ENCODE data around the gene GRIP2.
A peak's percentile ranks its signal among the peaks of the same experiment; 100 is the strongest.

GRIP2 gene

GRCh38 chr3:14539384-14539741 lies 779 bp downstream of the GRIP2 start:
- no peak overlapping the region for H3K4me3 ChIP-seq (ENCODE audit: extremely low read depth, insufficient read depth, low read length, poor library complexity, severe bottlenecking)
- WGBS, 2 experiments (ENCODE audit: insufficient coverage in 2 of 2), result 90 to 95% methylated on average over 4 of the region's 4 CpGs
- H3K9me3 ChIP-seq (ENCODE audit: control insufficient read depth, low read length), result no peaks in the 10 kb centered on the region
- no peak overlapping the region for H3K27ac ChIP-seq (ENCODE audit: low read depth, low read length, severe bottlenecking)
- H3K36me3 ChIP-seq (ENCODE audit: control insufficient read depth, insufficient read depth, low read length), result no peaks in the 10 kb centered on the region
- peaks cover 6% of the 10 kb centered on the region for H3K4me1 ChIP-seq (ENCODE audit: control insufficient read depth, insufficient read depth, low read length, poor library complexity, severe bottlenecking)

- H3K27ac ChIP-seq (ENCODE audit: low read depth, low read length, severe bottlenecking), result no peak overlapping the region
- H3K36me3 ChIP-seq (ENCODE audit: control insufficient read depth, insufficient read depth, low read length), result no peaks in the 10 kb centered on the region
- no peak overlapping the region for H3K4me3 ChIP-seq (ENCODE audit: extremely low read depth, insufficient read depth, low read length, poor library complexity, severe bottlenecking)
- peaks cover 6% of the 10 kb centered on the region for H3K4me1 ChIP-seq (ENCODE audit: control insufficient read depth, insufficient read depth, low read length, poor library complexity, severe bottlenecking)
- no peaks in the 10 kb centered on the region for H3K9me3 ChIP-seq (ENCODE audit: control insufficient read depth, low read length)
- WGBS, 2 experiments (ENCODE audit: insufficient coverage in 2 of 2), result 96 to 100% methylated on average over 2 of the region's 3 CpGs
These were observed 1.6 kb downstream of the GRIP2 start for GRCh38 chr3:14538451-14539088.

GRCh38 chr3:14537590-14538450 lies 2.3 kb downstream of the GRIP2 start:
- Histone ChIP-seq H3K4me1 (ENCODE audit: control insufficient read depth, insufficient read depth, low read length, poor library complexity, severe bottlenecking) (peaks cover 6% of the 10 kb centered on the region), H3K36me3 (ENCODE audit: control insufficient read depth, insufficient read depth, low read length) (no peaks in the 10 kb centered on the region)
- WGBS, 2 experiments (ENCODE audit: insufficient coverage in 2 of 2), result 90 to 94% methylated on average over 7 to 10 of the region's 10 CpGs

GRCh38 chr3:14536837-14537589 lies 3.1 kb downstream of the GRIP2 start:
- Histone ChIP-seq H3K9me3 (ENCODE audit: control insufficient read depth, low read length) (no peaks in the 10 kb centered on the region), H3K4me1 (ENCODE audit: control insufficient read depth, insufficient read depth, low read length, poor library complexity, severe bottlenecking) (peaks cover 6% of the 10 kb centered on the region), H3K36me3 (ENCODE audit: control insufficient read depth, insufficient read depth, low read length) (no peaks in the 10 kb centered on the region), H3K27ac (ENCODE audit: low read depth, low read length, severe bottlenecking) (peak overlapping the region; percentile 6), H3K4me3 (ENCODE audit: extremely low read depth, insufficient read depth, low read length, poor library complexity, severe bottlenecking) (no peak overlapping the region)
- WGBS, 2 experiments (ENCODE audit: insufficient coverage in 2 of 2), result 87 to 89% methylated on average over 10 to 11 of the region's 12 CpGs

More at GRCh38 chr3:14537590-14538450, 2.3 kb downstream of the GRIP2 start:
- Histone ChIP-seq H3K27ac (ENCODE audit: low read depth, low read length, severe bottlenecking) (peak overlapping the region; percentile 6), H3K9me3 (ENCODE audit: control insufficient read depth, low read length) (no peaks in the 10 kb centered on the region), H3K4me3 (ENCODE audit: extremely low read depth, insufficient read depth, low read length, poor library complexity, severe bottlenecking) (no peak overlapping the region)

- no peaks in the 10 kb centered on the region for H3K36me3 ChIP-seq (ENCODE audit: control insufficient read depth, insufficient read depth, low read length)
- H3K4me3 ChIP-seq (ENCODE audit: extremely low read depth, insufficient read depth, low read length, poor library complexity, severe bottlenecking), result no peak overlapping the region
- H3K9me3 ChIP-seq (ENCODE audit: control insufficient read depth, low read length), result no peaks in the 10 kb centered on the region
- H3K27ac ChIP-seq (ENCODE audit: low read depth, low read length, severe bottlenecking), result no peak overlapping the region
- WGBS, 2 experiments (ENCODE audit: insufficient coverage in 2 of 2), result 88 to 95% methylated on average over 5 to 9 of the region's 10 CpGs
- H3K4me1 ChIP-seq (ENCODE audit: control insufficient read depth, insufficient read depth, low read length, poor library complexity, severe bottlenecking), result peaks cover 6% of the 10 kb centered on the region
These were observed 3.9 kb downstream of the GRIP2 start for GRCh38 chr3:14536055-14536815.

- no peaks in the 10 kb centered on the region for H3K9me3 ChIP-seq (ENCODE audit: control insufficient read depth, low read length)
- peaks cover 6% of the 10 kb centered on the region for H3K4me1 ChIP-seq (ENCODE audit: control insufficient read depth, insufficient read depth, low read length, poor library complexity, severe bottlenecking)
- no peaks in the 10 kb centered on the region for H3K36me3 ChIP-seq (ENCODE audit: control insufficient read depth, insufficient read depth, low read length)
- 84 to 86% methylated on average over 5 to 6 of the region's 6 CpGs for WGBS, 2 experiments (ENCODE audit: insufficient coverage in 2 of 2)
- no peak overlapping the region for H3K27ac ChIP-seq (ENCODE audit: low read depth, low read length, severe bottlenecking)
- no peak overlapping the region for H3K4me3 ChIP-seq (ENCODE audit: extremely low read depth, insufficient read depth, low read length, poor library complexity, severe bottlenecking)
These were observed 4.5 kb downstream of the GRIP2 start for GRCh38 chr3:14535616-14536015.

GRCh38 chr3:14534516-14535191 lies 5.5 kb downstream of the GRIP2 start:
- Histone ChIP-seq H3K27ac (ENCODE audit: low read depth, low read length, severe bottlenecking) (no peak overlapping the region), H3K36me3 (ENCODE audit: control insufficient read depth, insufficient read depth, low read length) (no peaks in the 10 kb centered on the region), H3K9me3 (ENCODE audit: control insufficient read depth, low read length) (no peaks in the 10 kb centered on the region), H3K4me3 (ENCODE audit: extremely low read depth, insufficient read depth, low read length, poor library complexity, severe bottlenecking) (no peak overlapping the region), H3K4me1 (ENCODE audit: control insufficient read depth, insufficient read depth, low read length, poor library complexity, severe bottlenecking) (peaks cover 6% of the 10 kb centered on the region)
- 34 to 43% methylated on average over 15 of the region's 20 CpGs for WGBS, 2 experiments (ENCODE audit: insufficient coverage in 2 of 2)

- Histone ChIP-seq H3K4me1 (ENCODE audit: control insufficient read depth, insufficient read depth, low read length, poor library complexity, severe bottlenecking) (peaks cover 6% of the 10 kb centered on the region), H3K27ac (ENCODE audit: low read depth, low read length, severe bottlenecking) (no peak overlapping the region), H3K9me3 (ENCODE audit: control insufficient read depth, low read length) (no peaks in the 10 kb centered on the region), H3K4me3 (ENCODE audit: extremely low read depth, insufficient read depth, low read length, poor library complexity, severe bottlenecking) (no peak overlapping the region), H3K36me3 (ENCODE audit: control insufficient read depth, insufficient read depth, low read length) (no peaks in the 10 kb centered on the region)
- 94 to 95% methylated on average over 13 to 14 of the region's 14 CpGs for WGBS, 2 experiments (ENCODE audit: insufficient coverage in 2 of 2)
These were observed 6.6 kb downstream of the GRIP2 start for GRCh38 chr3:14533457-14533958.

GRCh38 chr3:14532691-14533456 lies 7.3 kb downstream of the GRIP2 start:
- no peaks in the 10 kb centered on the region for H3K9me3 ChIP-seq (ENCODE audit: control insufficient read depth, low read length)
- peaks cover 6% of the 10 kb centered on the region for H3K4me1 ChIP-seq (ENCODE audit: control insufficient read depth, insufficient read depth, low read length, poor library complexity, severe bottlenecking)
- no peak overlapping the region for H3K4me3 ChIP-seq (ENCODE audit: extremely low read depth, insufficient read depth, low read length, poor library complexity, severe bottlenecking)
- WGBS, 2 experiments (ENCODE audit: insufficient coverage in 2 of 2), result 54 to 55% methylated on average over 19 of the region's 20 CpGs
- H3K27ac ChIP-seq (ENCODE audit: low read depth, low read length, severe bottlenecking), result no peak overlapping the region
- no peaks in the 10 kb centered on the region for H3K36me3 ChIP-seq (ENCODE audit: control insufficient read depth, insufficient read depth, low read length)

Measured in mesodermal cell (in vitro differentiated cells).